IMR-90 (cell line): Measurements from ENCODE around the gene ELP2. TPM values are rescaled to one million over a fixed set of nuclear protein-coding genes. Genes with fewer than 3 reads are reported as not detected.

Experiments used
- ATAC-seq: fragments of 200-7000 bp; cut with Tn5 transposase; 2 replicates; pipeline ENCODE4 v1.9.1; 2020; ENCODE audit warnings: low read depth, mild to moderate bottlenecking, moderate library complexity
- BruUV-seq: library from RNA; stranded (reverse); fragments of 400-500 nt; replicated peaks from 2 replicates; lab custom pipeline; 2021; lab: Mats Ljungman, UMichigan
- CTCF ChIA-PET: fragments of 300-600 bp; formaldehyde crosslinking; extraction: SDS; loops from one replicate; lab custom pipeline; 2021; ENCODE audit warnings: antibody characterized with exemption; lab: Yijun Ruan, JAX
- POLR2A ChIA-PET: fragments of 300-600 bp; sonication (Branson Sonifier 250); formaldehyde crosslinking; loops from one replicate; lab custom pipeline; 2022; ENCODE audit warnings: antibody characterized with exemption; ENCODE audit not compliant: unreplicated experiment; lab: Charles Lee
- DNase-seq: peaks from one replicate; pipeline ENCODE4 v3.0.0; 2013
- H2AFZ ChIP-seq: replicated peaks from 2 replicates; pipeline ENCODE3; 2013; ENCODE audit warnings: low read length, mild to moderate bottlenecking; ENCODE audit not compliant: poor library complexity
- H2AK5ac ChIP-seq: 2 replicates; pipeline ENCODE4 v1.6.1; 2013; ENCODE audit warnings: low read depth, low read length, inconsistent platforms
- H2AK9ac ChIP-seq: replicated peaks from 2 replicates; pipeline ENCODE3; 2013; ENCODE audit warnings: mild to moderate bottlenecking, low read depth, low read length, moderate library complexity; ENCODE audit not compliant: poor library complexity
- H2BK120ac ChIP-seq: 2 replicates; pipeline ENCODE4 v1.6.1; 2013; ENCODE audit warnings: low read depth, low read length, inconsistent platforms
- H2BK15ac ChIP-seq: 3 replicates; pipeline ENCODE4 v1.6.1; 2013; ENCODE audit warnings: low read depth, low read length, inconsistent platforms
- H2BK20ac ChIP-seq: 2 replicates; pipeline ENCODE4 v1.6.1; 2013; ENCODE audit warnings: low read depth, mild to moderate bottlenecking, inconsistent platforms, low read length, moderate library complexity
- H2BK5ac ChIP-seq: 2 replicates; pipeline ENCODE4 v1.6.1; 2013; ENCODE audit warnings: mild to moderate bottlenecking, low read depth, low read length, inconsistent platforms; ENCODE audit not compliant: poor library complexity, severe bottlenecking
- H3K14ac ChIP-seq: replicated peaks from 2 replicates; pipeline ENCODE4 v1.6.1; 2013; ENCODE audit warnings: low read depth, low read length, inconsistent platforms
- H3K18ac ChIP-seq: 2 replicates; pipeline ENCODE4 v1.6.1; 2013; ENCODE audit warnings: low read depth, low read length, control low read depth
- H3K23ac ChIP-seq: 2 replicates; pipeline ENCODE4 v1.6.1; 2013; ENCODE audit warnings: low read depth, low read length, inconsistent platforms
- H3K27ac ChIP-seq: 2 replicates; pipeline ENCODE4 v1.5.1; 2013; ENCODE audit warnings: mild to moderate bottlenecking, control low read depth, low read length; ENCODE audit not compliant: insufficient read depth
- H3K27me3 ChIP-seq: 2 replicates; pipeline ENCODE4 v1.6.1; 2013; ENCODE audit warnings: low read length; ENCODE audit not compliant: control insufficient read depth, insufficient read depth
- H3K36me3 ChIP-seq: 2 replicates; pipeline ENCODE4 v1.6.1; 2013; ENCODE audit warnings: low read length, mixed read lengths; ENCODE audit not compliant: control insufficient read depth, insufficient read depth
- H3K4ac ChIP-seq: 2 replicates; pipeline ENCODE4 v1.6.1; 2013; ENCODE audit warnings: low read depth, low read length, inconsistent platforms
- H3K4me1 ChIP-seq: 2 replicates; pipeline ENCODE4 v1.6.1; 2013; ENCODE audit warnings: low read length, mixed read lengths; ENCODE audit not compliant: control insufficient read depth, insufficient read depth
- H3K4me2 ChIP-seq: 2 replicates; pipeline ENCODE4 v1.6.1; 2013; ENCODE audit warnings: low read depth, mild to moderate bottlenecking, control low read depth, low read length, moderate library complexity
- H3K4me3 ChIP-seq: 2 replicates; pipeline ENCODE4 v1.5.1; 2013; ENCODE audit warnings: low read depth, mild to moderate bottlenecking, control low read depth, low read length, moderate library complexity; ENCODE audit not compliant: insufficient read depth
- H3K56ac ChIP-seq: 2 replicates; pipeline ENCODE4 v1.6.1; 2013; ENCODE audit warnings: low read length, inconsistent platforms; ENCODE audit not compliant: insufficient read depth; ENCODE audit errors: extremely low read depth
- H3K79me1 ChIP-seq, 2 experiments: 2 replicates each; pipeline ENCODE4 v1.6.1; 2013; ENCODE audit warnings: low read length in 2 of 2, inconsistent platforms in 1 of 2, low read depth in 1 of 2
- H3K9ac ChIP-seq: 2 replicates; pipeline ENCODE4 v1.6.1; 2013; ENCODE audit warnings: low read depth, low read length, control low read depth
- H3K9me1 ChIP-seq: 2 replicates; pipeline ENCODE4 v1.6.1; 2013; ENCODE audit warnings: low read length, inconsistent platforms; ENCODE audit not compliant: insufficient read depth
- H3K9me3 ChIP-seq: 2 replicates; pipeline ENCODE4 v1.6.1; 2013; ENCODE audit warnings: low read length; ENCODE audit not compliant: control insufficient read depth, insufficient read depth
- H4K20me1 ChIP-seq: 2 replicates; pipeline ENCODE4 v1.6.1; 2013; ENCODE audit warnings: low read length, inconsistent platforms; ENCODE audit not compliant: insufficient read depth
- H4K5ac ChIP-seq: 2 replicates; pipeline ENCODE4 v1.6.1; 2013; ENCODE audit warnings: mild to moderate bottlenecking, low read depth, low read length, control low read depth
- H4K8ac ChIP-seq, 2 experiments: 2 replicates each; pipeline ENCODE4 v1.6.1; 2013; ENCODE audit warnings: low read depth in 2 of 2, low read length in 2 of 2, control low read depth in 1 of 2, inconsistent platforms in 1 of 2
- H4K91ac ChIP-seq: 2 replicates; pipeline ENCODE4 v1.6.1; 2013; ENCODE audit warnings: low read depth, low read length, inconsistent platforms; ENCODE audit not compliant: insufficient read depth
- BHLHE40 ChIP-seq: fragments of 150-350 bp; IDR thresholded peaks from 2 replicates; pipeline ENCODE4 v1.6.1; 2016; ENCODE audit warnings: mild to moderate bottlenecking, low read depth, low read length
- CEBPB ChIP-seq: IDR thresholded peaks from 2 replicates; pipeline ENCODE4 v1.6.1; 2012; ENCODE audit warnings: low read depth, low read length, improper control_type of control experiment
- CHD1 ChIP-seq: IDR thresholded peaks from 2 replicates; pipeline ENCODE4 v1.6.1; 2012; ENCODE audit warnings: low read depth, low read length, improper control_type of control experiment
- CTCF ChIP-seq: conservative IDR thresholded peaks from 2 replicates; pipeline ENCODE4 v1.5.1; 2012; ENCODE audit warnings: mild to moderate bottlenecking, low read depth, low read length, improper control_type of control experiment
- ELK1 ChIP-seq: fragments of 150-350 bp; IDR thresholded peaks from 2 replicates; pipeline ENCODE4 v1.6.1; 2016; ENCODE audit warnings: low read depth, mild to moderate bottlenecking, low read length, moderate library complexity, borderline replicate concordance
- FOS ChIP-seq: fragments of 150-350 bp; IDR thresholded peaks from 2 replicates; pipeline ENCODE4 v1.6.1; 2016; ENCODE audit warnings: low read depth, low read length
- MAFK ChIP-seq: IDR thresholded peaks from 2 replicates; pipeline ENCODE4 v1.6.1; 2012; ENCODE audit warnings: low read depth, low read length, improper control_type of control experiment
- MXI1 ChIP-seq: IDR thresholded peaks from 2 replicates; pipeline ENCODE4 v1.6.1; 2012; ENCODE audit warnings: low read depth, mild to moderate bottlenecking, low read length, moderate library complexity, borderline replicate concordance
- NFE2L2 ChIP-seq: fragments of 150-350 bp; IDR thresholded peaks from 2 replicates; pipeline ENCODE4 v1.6.1; 2016; ENCODE audit warnings: low read depth, mild to moderate bottlenecking, low read length
- POLR2A ChIP-seq: IDR thresholded peaks from 2 replicates; pipeline ENCODE4 v1.6.1; 2012; ENCODE audit warnings: mild to moderate bottlenecking, low read depth, low read length
- RAD21 ChIP-seq: IDR thresholded peaks from 2 replicates; pipeline ENCODE4 v1.6.1; 2012; ENCODE audit warnings: low read length, improper control_type of control experiment
- RCOR1 ChIP-seq: IDR thresholded peaks from 2 replicates; pipeline ENCODE4 v1.6.1; 2012; ENCODE audit warnings: mild to moderate bottlenecking, low read length, improper control_type of control experiment; ENCODE audit not compliant: insufficient replicate concordance
- RFX5 ChIP-seq: IDR thresholded peaks from 2 replicates; pipeline ENCODE4 v1.8.0; 2012; ENCODE audit warnings: low read depth, mild to moderate bottlenecking, low read length, moderate library complexity
- SMC3 ChIP-seq: fragments of 150-350 bp; IDR thresholded peaks from 2 replicates; pipeline ENCODE4 v1.6.1; 2016; ENCODE audit warnings: low read depth, mild to moderate bottlenecking, antibody characterized with exemption, low read length, moderate library complexity
- USF2 ChIP-seq: fragments of 150-350 bp; IDR thresholded peaks from 2 replicates; pipeline ENCODE4 v1.6.1; 2017; ENCODE audit warnings: mild to moderate bottlenecking, antibody characterized with exemption, low read length, low read depth
- WGBS, 2 experiments: methylation state at CpG; one replicate each; pipeline versions ENCODE4 v1.1.5 to v1.1.7; 2013; ENCODE audit warnings: missing lambda C conversion rate in 2 of 2; ENCODE audit not compliant: insufficient read length in 1 of 2; ENCODE audit errors: extremely low coverage in 2 of 2; 5-methylcytosine and 5-hydroxymethylcytosine counted together
- dilution Hi-C: fragments of 300-500 bp; cut with HindIII; formaldehyde crosslinking; loops from one replicate; pipeline ENCODE4 v1.14.3; 2018; ENCODE audit warnings: low sequenced_read_pairs; ENCODE audit not compliant: unreplicated experiment
- in situ Hi-C: fragments of 300-500 bp; cut with MboI; formaldehyde crosslinking; loops from 3 replicates; pipeline ENCODE4 v1.14.3; 2019; ENCODE audit warnings: low sequenced_read_pairs, inconsistent platforms, mixed read lengths
- intact Hi-C: fragments of 100-400 bp; cut with micrococcal nuclease; formaldehyde crosslinking; loops from 2 replicates; pipeline ENCODE4 v1.10.0; 2022
- polyA plus RNA-seq, 3 experiments: library from polyadenylated mRNA; depleted of rRNA; stranded (reverse); fragments of >200 nt; gene quantifications; 2 replicates each; pipeline ENCODE4 v1.2.3, GENCODE V29; 2012; ENCODE audit warnings: low replicate concordance in 1 of 3
- total RNA-seq: library from RNA; depleted of rRNA; stranded (reverse); fragments of >200 nt; gene quantifications from 2 replicates; pipeline ENCODE4 v1.2.3, GENCODE V29; 2012

The ELP2 gene
- total and polyA plus RNA-seq, 2 of the 4 experiments (the other 2 are of a cell fraction): 48.1 to 161 TPM

GRCh38 chr18:36135264-36135663 lies 5.6 kb downstream of the ELP2 start:
- Histone ChIP-seq H2BK120ac (no peak overlapping the region), H3K79me1 (peaks cover 2 to 43% of the 10 kb centered on the region in 2 experiments; a peak in 3 of 4 replicates), H3K9me3 (no peaks in the 10 kb centered on the region), H2BK5ac (no peak overlapping the region), H3K18ac (no peak overlapping the region), H3K27me3 (no peaks in the 10 kb centered on the region), H2AK5ac (no peak overlapping the region), H3K23ac (no peak overlapping the region), H3K9ac (no peak overlapping the region), H3K9me1 (peaks cover 3% of the 10 kb centered on the region), H2AFZ (no peak overlapping the region), H2BK15ac (no peak overlapping the region), H3K4me3 (no peak overlapping the region), H3K4me2 (no peak overlapping the region), H3K14ac (no peak overlapping the region), H4K8ac (no peak overlapping the region), H3K4me1 (peaks cover 6% of the 10 kb centered on the region), H3K56ac (no peak overlapping the region), H4K20me1 (peaks cover 36% of the 10 kb centered on the region), H4K5ac (no peak overlapping the region), H3K4ac (no peak overlapping the region), H2AK9ac (no peak overlapping the region), H2BK20ac (no peak overlapping the region), H3K36me3 (peaks cover 25% of the 10 kb centered on the region), H3K27ac (no peak overlapping the region), H4K91ac (no peak overlapping the region)
- no CpG with 5 or more reads among the region's 1 CpG for WGBS, 2 experiments
- DNase-seq: no peak
- intact Hi-C loops: loop anchor here (2.0 to 5.0 kb wide), 2 partner anchors 18 to 622 kb away; no protein-coding TSS in a partner anchor
- no TSS peak for BruUV-seq
- POLR2A ChIA-PET: no interaction called here
- no peak for ATAC-seq
- dilution Hi-C loops: no loop called here
- in situ Hi-C loops: no loop called here
- TF ChIP-seq POLR2A: no peak
- TF ChIP-seq CHD1: no peak
- TF ChIP-seq BHLHE40: no peak
- no peak for TF ChIP-seq ELK1
- no peak for TF ChIP-seq CTCF
- TF ChIP-seq RFX5: no peak
- no peak for TF ChIP-seq RCOR1
- no peak for TF ChIP-seq MXI1
- no peak for TF ChIP-seq SMC3
- no peak for TF ChIP-seq FOS
- no peak for TF ChIP-seq USF2
- no peak for TF ChIP-seq NFE2L2
- TF ChIP-seq RAD21: no peak
- no peak for TF ChIP-seq MAFK
- no peak for TF ChIP-seq CEBPB
- CTCF ChIA-PET: no interaction called here
